BE2C (cell line): ENCODE data around the gene POU2F1.

ENCODE experiments used
- DNase-seq: peaks from one replicate; pipeline ENCODE4 v3.0.0-alpha.2; 2020
- H3K27me3 ChIP-seq: fragments of 250-450 bp; sonication (Bioruptor Pico); 2 replicates; pipeline ENCODE4 v1.5.1; 2020; ENCODE audit warnings: mild to moderate bottlenecking
- H3K36me3 ChIP-seq: fragments of 250-450 bp; sonication (Bioruptor Pico); 2 replicates; pipeline ENCODE4 v1.5.1; 2020; ENCODE audit warnings: mild to moderate bottlenecking
- H3K4me1 ChIP-seq: fragments of 250-450 bp; sonication (Bioruptor Pico); 2 replicates; pipeline ENCODE4 v1.5.1; 2020
- H3K4me3 ChIP-seq: 2 replicates; pipeline ENCODE4 v1.5.1; 2011; ENCODE audit warnings: low read depth, low read length
- H3K9me3 ChIP-seq: fragments of 250-450 bp; sonication (Bioruptor Pico); 2 replicates; pipeline ENCODE4 v1.5.1; 2020
- TF ChIP-seq, protein P1 (sequence below): IDR thresholded peaks from 2 replicates; pipeline ENCODE4 v1.5.1; 2012; ENCODE audit warnings: mild to moderate bottlenecking, low read depth, low read length

POU2F1 gene

DNA sequence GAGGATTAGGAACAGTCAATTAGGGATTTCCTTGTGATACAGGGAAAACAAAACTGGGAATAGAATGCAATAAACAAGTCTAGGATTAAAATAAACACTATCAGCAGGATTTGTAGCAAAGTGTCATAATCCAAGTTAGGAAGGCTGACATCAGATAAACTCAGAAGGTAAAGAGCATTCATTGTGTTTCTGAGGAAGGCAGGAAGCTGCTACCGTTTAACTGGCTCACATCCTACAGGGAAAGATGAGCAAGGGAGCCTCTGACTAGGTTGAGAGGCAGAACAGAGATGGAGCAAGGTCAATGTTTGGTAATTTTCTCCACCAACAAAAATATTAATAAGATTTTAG lies 124.7 kb downstream of the POU2F1 start:
- Histone ChIP-seq H3K9me3 (no peaks in the 10 kb centered on the region), H3K27me3 (no peaks in the 10 kb centered on the region), H3K4me3 (no peak overlapping the region), H3K36me3 (no peaks in the 10 kb centered on the region), H3K4me1 (no peaks in the 10 kb centered on the region)
- no peak for DNase-seq
- TF ChIP-seq, protein P1, sequence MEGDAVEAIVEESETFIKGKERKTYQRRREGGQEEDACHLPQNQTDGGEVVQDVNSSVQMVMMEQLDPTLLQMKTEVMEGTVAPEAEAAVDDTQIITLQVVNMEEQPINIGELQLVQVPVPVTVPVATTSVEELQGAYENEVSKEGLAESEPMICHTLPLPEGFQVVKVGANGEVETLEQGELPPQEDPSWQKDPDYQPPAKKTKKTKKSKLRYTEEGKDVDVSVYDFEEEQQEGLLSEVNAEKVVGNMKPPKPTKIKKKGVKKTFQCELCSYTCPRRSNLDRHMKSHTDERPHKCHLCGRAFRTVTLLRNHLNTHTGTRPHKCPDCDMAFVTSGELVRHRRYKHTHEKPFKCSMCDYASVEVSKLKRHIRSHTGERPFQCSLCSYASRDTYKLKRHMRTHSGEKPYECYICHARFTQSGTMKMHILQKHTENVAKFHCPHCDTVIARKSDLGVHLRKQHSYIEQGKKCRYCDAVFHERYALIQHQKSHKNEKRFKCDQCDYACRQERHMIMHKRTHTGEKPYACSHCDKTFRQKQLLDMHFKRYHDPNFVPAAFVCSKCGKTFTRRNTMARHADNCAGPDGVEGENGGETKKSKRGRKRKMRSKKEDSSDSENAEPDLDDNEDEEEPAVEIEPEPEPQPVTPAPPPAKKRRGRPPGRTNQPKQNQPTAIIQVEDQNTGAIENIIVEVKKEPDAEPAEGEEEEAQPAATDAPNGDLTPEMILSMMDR, result no peak

- H3K9me3 ChIP-seq, result no peaks in the 10 kb centered on the region
- TF ChIP-seq, protein P1, result no peak
- H3K4me3 ChIP-seq, result no peak overlapping the region
- no peaks in the 10 kb centered on the region for H3K4me1 ChIP-seq
- no peaks in the 10 kb centered on the region for H3K27me3 ChIP-seq
- DNase-seq, result no peak
- no peaks in the 10 kb centered on the region for H3K36me3 ChIP-seq
Measured at GRCh38 chr1:167357305-167357704, 136.6 kb downstream of the POU2F1 start.

DNA sequence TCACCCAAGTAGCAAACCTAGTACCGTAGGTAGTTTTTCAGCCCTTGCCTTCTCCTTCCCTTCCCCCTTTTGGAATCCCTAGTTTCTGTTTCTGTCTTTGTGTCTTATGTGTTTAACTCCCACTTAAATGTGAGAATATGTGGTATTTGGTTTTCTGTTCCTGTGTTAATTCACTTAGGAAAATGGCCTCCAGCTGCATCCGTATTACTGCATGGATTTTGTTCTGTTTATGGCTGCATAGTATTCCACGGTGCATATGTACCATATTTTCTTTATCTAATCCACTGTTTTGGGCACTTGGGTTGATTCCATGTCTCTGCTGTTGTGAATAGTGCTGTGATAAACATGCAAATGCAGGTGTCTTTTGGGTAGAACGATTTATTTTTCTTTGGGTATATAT lies 138.6 kb downstream of the POU2F1 start:
- H3K4me3 ChIP-seq, result no peak overlapping the region
- no peaks in the 10 kb centered on the region for H3K4me1 ChIP-seq
- H3K9me3 ChIP-seq, result no peaks in the 10 kb centered on the region
- TF ChIP-seq, protein P1, result no peak
- no peaks in the 10 kb centered on the region for H3K36me3 ChIP-seq
- DNase-seq, result no peak
- no peaks in the 10 kb centered on the region for H3K27me3 ChIP-seq

DNA sequence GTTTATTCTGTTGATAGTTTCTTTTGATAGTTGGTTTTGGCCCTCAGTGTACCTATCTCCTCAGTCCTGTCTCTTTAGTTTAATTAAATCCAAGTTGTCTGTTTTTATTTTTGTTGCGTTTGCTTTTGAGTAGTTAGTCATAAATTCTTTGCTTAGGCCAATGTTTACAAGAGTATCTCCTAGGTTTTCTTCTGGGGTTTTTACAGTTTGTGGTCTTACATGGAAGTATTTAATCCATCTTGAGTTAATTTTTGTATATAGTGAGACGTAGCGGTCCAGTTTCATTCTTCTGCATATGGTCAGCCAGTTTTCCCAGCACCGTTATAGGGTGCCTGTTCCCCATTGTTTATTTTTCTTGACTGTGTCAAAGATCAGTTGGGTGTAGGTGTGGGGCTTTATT lies 139.4 kb downstream of the POU2F1 start:
- TF ChIP-seq, protein P1, result no peak
- Histone ChIP-seq H3K4me3 (no peak overlapping the region), H3K36me3 (no peaks in the 10 kb centered on the region), H3K9me3 (no peaks in the 10 kb centered on the region), H3K4me1 (no peaks in the 10 kb centered on the region), H3K27me3 (no peaks in the 10 kb centered on the region)
- no peak for DNase-seq

DNA sequence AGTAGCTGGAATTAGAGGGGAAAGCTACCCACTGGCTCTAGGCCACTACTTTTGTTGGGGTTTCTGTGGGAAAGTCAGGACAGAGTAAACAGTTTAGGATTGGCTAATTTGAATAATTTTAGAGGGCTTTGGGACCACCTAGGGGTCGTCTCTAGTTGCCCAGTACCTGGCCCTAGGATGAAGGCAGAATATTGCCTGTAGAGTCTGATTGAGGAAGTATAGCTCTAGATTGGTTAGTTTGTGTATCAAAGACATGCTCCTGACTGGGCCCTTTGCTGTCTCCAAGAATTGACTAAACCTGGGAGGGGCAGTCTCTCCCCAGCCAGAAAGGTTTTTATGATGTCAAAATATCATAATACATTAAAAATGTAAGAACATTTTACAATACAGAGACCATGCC lies 142.0 kb downstream of the POU2F1 start:
- DNase-seq, result no peak
- H3K4me3 ChIP-seq, result no peak overlapping the region
- TF ChIP-seq, protein P1, result no peak
- no peaks in the 10 kb centered on the region for H3K36me3 ChIP-seq
- no peaks in the 10 kb centered on the region for H3K9me3 ChIP-seq
- no peaks in the 10 kb centered on the region for H3K27me3 ChIP-seq
- no peaks in the 10 kb centered on the region for H3K4me1 ChIP-seq

GRCh38 chr1:167364826-167365225 lies 144.1 kb downstream of the POU2F1 start:
- Histone ChIP-seq H3K36me3 (no peaks in the 10 kb centered on the region), H3K9me3 (no peaks in the 10 kb centered on the region), H3K4me1 (no peaks in the 10 kb centered on the region; the same call in 1 of the 2 replicates), H3K4me3 (no peak overlapping the region), H3K27me3 (no peaks in the 10 kb centered on the region)
- DNase-seq, result no peak
- TF ChIP-seq, protein P1, result no peak
